Endodermal cell (in vitro differentiated cells): ENCODE data around the gene ARHGAP22. TPM values are rescaled to one million over a fixed set of nuclear protein-coding genes. Genes with fewer than 3 reads are reported as not detected.
A peak's percentile ranks its signal among the peaks of the same experiment; 100 is the strongest.

Experiments
- DNase-seq: peaks from one replicate; pipeline ENCODE4 v3.0.0-alpha.2; 2017
- H3K27ac ChIP-seq: 2 replicates; pipeline ENCODE4 v1.5.1; 2013; ENCODE audit warnings: mild to moderate bottlenecking, low read depth, low read length, moderate library complexity
- H3K27me3 ChIP-seq: 2 replicates; pipeline ENCODE4 v1.6.1; 2013; ENCODE audit warnings: mild to moderate bottlenecking, low read length, moderate library complexity; ENCODE audit not compliant: insufficient read depth, control insufficient read depth, poor library complexity, severe bottlenecking
- H3K36me3 ChIP-seq: 2 replicates; pipeline ENCODE4 v1.7.0; 2013; ENCODE audit warnings: mild to moderate bottlenecking, low read length, moderate library complexity; ENCODE audit not compliant: control insufficient read depth, insufficient read depth
- H3K4me1 ChIP-seq: one replicate; pipeline ENCODE4 v1.7.0; 2013; ENCODE audit warnings: low read length; ENCODE audit not compliant: control insufficient read depth, insufficient read depth
- H3K4me3 ChIP-seq: 2 replicates; pipeline ENCODE4 v1.5.1; 2013; ENCODE audit warnings: mild to moderate bottlenecking, low read length, moderate library complexity
- H3K9ac ChIP-seq: 2 replicates; pipeline ENCODE4 v1.6.1; 2013; ENCODE audit warnings: mild to moderate bottlenecking, low read length, moderate library complexity; ENCODE audit not compliant: poor library complexity, severe bottlenecking; ENCODE audit errors: extremely low read depth
- H3K9me3 ChIP-seq: 2 replicates; pipeline ENCODE4 v1.6.1; 2013; ENCODE audit warnings: mild to moderate bottlenecking, low read length, moderate library complexity; ENCODE audit not compliant: control insufficient read depth
- H3K27ac Mint-ChIP-seq: 2 replicates; pipeline ENCODE4 v1.8.0; 2020; ENCODE audit warnings: mixed read lengths
- H3K27me3 Mint-ChIP-seq: 2 replicates; pipeline ENCODE4 v1.8.0; 2021; ENCODE audit warnings: mild to moderate bottlenecking, mixed read lengths; ENCODE audit not compliant: insufficient read depth
- H3K36me3 Mint-ChIP-seq: 2 replicates; pipeline ENCODE4 v1.8.0; 2020; ENCODE audit warnings: low read depth, mixed read lengths
- H3K4me1 Mint-ChIP-seq: 2 replicates; pipeline ENCODE4 v1.8.0; 2020; ENCODE audit warnings: mixed read lengths
- H3K4me3 Mint-ChIP-seq: 2 replicates; pipeline ENCODE4 v1.8.0; 2020; ENCODE audit warnings: mild to moderate bottlenecking, moderate library complexity, mixed read lengths
- H3K9me3 Mint-ChIP-seq: 2 replicates; pipeline ENCODE4 v1.8.0; 2020; ENCODE audit warnings: mild to moderate bottlenecking, mixed read lengths
- CTCF ChIP-seq: fragments of 200-600 bp; sonication (generic); conservative IDR thresholded peaks from 2 replicates; pipeline ENCODE4 v1.5.0; 2021; ENCODE audit warnings: antibody characterized with exemption, mild to moderate bottlenecking
- WGBS, 2 experiments: methylation state at CpG; one replicate each; pipeline versions ENCODE4 v1.1.5 to v1.1.7; 2013; ENCODE audit warnings: missing lambda C conversion rate in 2 of 2, mixed read lengths in 1 of 2; ENCODE audit not compliant: insufficient coverage in 1 of 2, insufficient read length in 1 of 2; 5-methylcytosine and 5-hydroxymethylcytosine counted together
- total RNA-seq, 2 donors: library from RNA; stranded (reverse); fragmentation: NEBNext Ultra II Directional in 1 of 2; extraction: Animal tissue kit (Norgen Biotek cat#: 25700) in 1 of 2; gene quantifications; 2 replicates in 1 of 2; 3 replicates in 1 of 2; pipeline ENCODE4 v1.2.1, GENCODE V29; 2021

ARHGAP22 gene
- total RNA-seq, 2 donors from 2014 or later, result 10.3 to 14.1 TPM

DNA sequence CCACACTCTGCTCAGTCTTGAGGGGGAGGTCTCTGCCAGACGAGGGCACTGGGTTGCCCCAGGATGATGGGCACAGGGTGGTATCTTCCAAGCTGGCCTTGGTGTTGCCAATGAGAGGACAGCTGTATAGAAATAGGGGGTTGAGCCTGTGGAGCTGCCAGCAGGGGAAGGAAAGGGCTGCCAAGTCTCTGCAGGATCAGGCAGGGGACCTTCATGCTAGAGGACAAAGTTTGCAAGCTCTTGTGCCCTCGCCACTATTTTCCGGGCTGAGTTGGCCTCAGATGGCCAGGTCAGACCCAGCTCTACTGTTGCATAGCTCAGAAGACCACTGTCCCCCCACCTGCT is 68.7 kb downstream of the ARHGAP22 start:
- Histone ChIP-seq H3K9ac (no peak overlapping the region), H3K4me1 (peaks cover 19% of the 10 kb centered on the region), H3K4me3 (no peak overlapping the region), H3K27ac (no peak overlapping the region), H3K36me3 (no peaks in the 10 kb centered on the region), H3K27me3 (no peaks in the 10 kb centered on the region), H3K9me3 (no peaks in the 10 kb centered on the region)
- H3K4me3 Mint-ChIP-seq, result no peak overlapping the region
- H3K27ac Mint-ChIP-seq, result no peak overlapping the region
- no peaks in the 10 kb centered on the region for H3K27me3 Mint-ChIP-seq
- peaks cover 19% of the 10 kb centered on the region for H3K4me1 Mint-ChIP-seq
- DNase-seq, result no peak
- WGBS, 2 experiments, result 93 to 100% methylated on average over 2 to 3 of the region's 3 CpGs
- H3K9me3 Mint-ChIP-seq, result no peaks in the 10 kb centered on the region
- TF ChIP-seq CTCF, result no peak
- H3K36me3 Mint-ChIP-seq, result no peaks in the 10 kb centered on the region

DNA sequence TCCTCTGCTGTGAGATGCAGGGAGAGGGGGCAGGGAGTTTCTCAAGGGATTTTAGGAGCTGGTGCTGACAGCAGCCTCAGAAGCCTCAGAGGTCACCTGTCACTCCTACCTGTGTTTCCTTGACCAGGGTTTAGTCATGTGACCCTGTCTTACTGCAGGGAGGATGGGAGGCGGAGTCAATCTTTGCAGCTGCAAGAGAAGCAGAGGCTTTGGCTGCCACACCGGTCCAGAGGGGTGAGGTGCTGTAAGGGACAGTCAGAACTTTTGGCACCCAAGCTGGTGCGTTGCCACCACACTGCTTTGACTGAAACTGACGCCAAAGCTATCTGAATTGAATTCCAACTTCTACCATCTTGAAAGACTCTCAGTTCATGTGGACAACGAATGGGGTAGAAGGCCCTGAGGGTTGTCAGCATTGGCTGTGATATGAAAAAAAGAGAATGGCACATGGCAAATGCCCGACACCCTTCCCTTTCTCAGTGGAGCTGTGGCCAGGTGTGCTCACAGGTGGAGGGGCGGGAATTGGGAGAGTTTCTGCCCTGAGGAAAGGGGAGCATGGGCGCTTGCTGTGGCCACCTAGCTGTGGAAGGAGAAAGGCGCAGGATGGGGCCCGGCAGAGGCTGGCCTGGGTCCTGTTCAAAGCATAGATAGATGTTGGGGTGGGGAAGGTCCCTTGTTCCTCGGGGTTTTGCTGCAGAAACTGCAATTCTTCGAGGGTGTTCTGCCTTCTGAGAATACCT is 69.3 kb downstream of the ARHGAP22 start:
- Mint-ChIP-seq H3K27me3 (no peaks in the 10 kb centered on the region), H3K4me1 (peaks cover 18% of the 10 kb centered on the region), H3K9me3 (no peaks in the 10 kb centered on the region), H3K4me3 (no peak overlapping the region), H3K27ac (no peak overlapping the region), H3K36me3 (no peaks in the 10 kb centered on the region)
- Histone ChIP-seq H3K9me3 (no peaks in the 10 kb centered on the region), H3K4me1 (peaks cover 15% of the 10 kb centered on the region), H3K4me3 (no peak overlapping the region), H3K27ac (no peak overlapping the region), H3K27me3 (no peaks in the 10 kb centered on the region), H3K36me3 (no peaks in the 10 kb centered on the region), H3K9ac (no peak overlapping the region)
- DNase-seq, result peak; percentile 80
- peak; percentile 70 for TF ChIP-seq CTCF
- 93 to 96% methylated on average over 8 to 12 of the region's 12 CpGs for WGBS, 2 experiments

GRCh38 chr10:48533951-48534720 is 70.7 kb downstream of the ARHGAP22 start:
- Histone ChIP-seq H3K4me3 (no peak overlapping the region), H3K27me3 (no peaks in the 10 kb centered on the region), H3K4me1 (peaks cover 13% of the 10 kb centered on the region), H3K27ac (peak overlapping the region; percentile 69), H3K9me3 (no peaks in the 10 kb centered on the region), H3K36me3 (no peaks in the 10 kb centered on the region), H3K9ac (no peak overlapping the region)
- no peaks in the 10 kb centered on the region for H3K36me3 Mint-ChIP-seq
- no peak overlapping the region for H3K4me3 Mint-ChIP-seq
- no peaks in the 10 kb centered on the region for H3K9me3 Mint-ChIP-seq
- no peak for TF ChIP-seq CTCF
- H3K27me3 Mint-ChIP-seq, result peaks cover 2% of the 10 kb centered on the region
- WGBS, 2 experiments, result 34 to 71% methylated on average over 4 to 8 of the region's 8 CpGs
- peaks cover 22% of the 10 kb centered on the region for H3K4me1 Mint-ChIP-seq
- H3K27ac Mint-ChIP-seq, result peak overlapping the region; percentile 77
- DNase-seq, result peak; percentile 82
